ENCODE data around the gene GPC4.

Gene GPC4

DNA sequence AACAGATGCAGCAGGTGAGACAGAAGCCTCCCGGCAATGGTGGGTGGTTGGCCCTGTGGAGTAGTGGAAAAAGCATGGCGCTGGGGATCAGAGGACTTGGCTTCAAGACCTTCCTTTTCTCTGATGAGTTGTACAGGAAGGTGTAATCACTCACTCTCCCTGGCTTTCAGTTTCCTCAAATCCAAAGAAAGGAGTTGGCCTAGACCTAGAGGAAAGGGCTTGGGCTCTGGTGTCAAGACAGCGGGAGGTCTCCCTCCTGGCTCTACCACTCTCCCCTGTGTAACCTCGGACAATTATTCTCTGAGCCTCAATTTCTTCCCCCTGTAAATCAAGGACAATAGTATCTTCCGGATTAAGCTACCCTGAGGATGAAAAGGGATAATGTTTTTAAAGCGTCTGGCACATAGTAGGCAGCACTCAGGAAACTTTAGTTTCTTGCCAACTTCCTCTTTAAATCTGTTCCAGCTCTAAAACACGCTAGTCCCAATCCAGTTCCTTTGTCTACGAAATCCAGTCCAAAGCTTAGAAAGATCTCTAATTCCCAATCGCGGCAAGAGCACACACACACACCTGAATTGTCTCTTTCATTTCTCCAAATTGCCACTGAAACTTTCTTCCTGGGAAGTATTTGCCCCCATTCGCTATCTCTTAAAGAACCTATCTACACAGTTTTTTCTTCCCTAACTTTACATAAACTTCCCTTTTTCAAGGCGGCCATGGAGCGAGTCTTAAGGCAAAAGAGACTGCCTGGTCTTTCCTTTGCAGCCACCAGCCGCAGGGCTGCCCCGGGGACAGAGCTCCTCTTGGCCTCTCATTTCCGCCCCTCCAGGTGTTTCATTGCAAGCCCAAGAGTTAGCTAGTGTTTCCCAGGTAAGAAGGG is 29.9 kb upstream of the GPC4 start:
- no peaks in the 10 kb centered on the region for H3K36me3 Mint-ChIP-seq (ENCODE audit: low read depth)
- peaks cover 10% of the 10 kb centered on the region for H3K27me3 Mint-ChIP-seq (ENCODE audit: low read depth, poor library complexity)
- H3K4me3 Mint-ChIP-seq = peak overlapping the region; percentile 85
- no peaks in the 10 kb centered on the region for H3K9me3 Mint-ChIP-seq
- DNase-seq = peak; percentile 20
- TF ChIP-seq, protein P1, sequence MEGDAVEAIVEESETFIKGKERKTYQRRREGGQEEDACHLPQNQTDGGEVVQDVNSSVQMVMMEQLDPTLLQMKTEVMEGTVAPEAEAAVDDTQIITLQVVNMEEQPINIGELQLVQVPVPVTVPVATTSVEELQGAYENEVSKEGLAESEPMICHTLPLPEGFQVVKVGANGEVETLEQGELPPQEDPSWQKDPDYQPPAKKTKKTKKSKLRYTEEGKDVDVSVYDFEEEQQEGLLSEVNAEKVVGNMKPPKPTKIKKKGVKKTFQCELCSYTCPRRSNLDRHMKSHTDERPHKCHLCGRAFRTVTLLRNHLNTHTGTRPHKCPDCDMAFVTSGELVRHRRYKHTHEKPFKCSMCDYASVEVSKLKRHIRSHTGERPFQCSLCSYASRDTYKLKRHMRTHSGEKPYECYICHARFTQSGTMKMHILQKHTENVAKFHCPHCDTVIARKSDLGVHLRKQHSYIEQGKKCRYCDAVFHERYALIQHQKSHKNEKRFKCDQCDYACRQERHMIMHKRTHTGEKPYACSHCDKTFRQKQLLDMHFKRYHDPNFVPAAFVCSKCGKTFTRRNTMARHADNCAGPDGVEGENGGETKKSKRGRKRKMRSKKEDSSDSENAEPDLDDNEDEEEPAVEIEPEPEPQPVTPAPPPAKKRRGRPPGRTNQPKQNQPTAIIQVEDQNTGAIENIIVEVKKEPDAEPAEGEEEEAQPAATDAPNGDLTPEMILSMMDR (IDR thresholded peaks at IDR 0.05) = no peak
- peaks cover 35% of the 10 kb centered on the region for H3K4me1 Mint-ChIP-seq
- H3K27ac Mint-ChIP-seq = peak overlapping the region; percentile 14

DNA sequence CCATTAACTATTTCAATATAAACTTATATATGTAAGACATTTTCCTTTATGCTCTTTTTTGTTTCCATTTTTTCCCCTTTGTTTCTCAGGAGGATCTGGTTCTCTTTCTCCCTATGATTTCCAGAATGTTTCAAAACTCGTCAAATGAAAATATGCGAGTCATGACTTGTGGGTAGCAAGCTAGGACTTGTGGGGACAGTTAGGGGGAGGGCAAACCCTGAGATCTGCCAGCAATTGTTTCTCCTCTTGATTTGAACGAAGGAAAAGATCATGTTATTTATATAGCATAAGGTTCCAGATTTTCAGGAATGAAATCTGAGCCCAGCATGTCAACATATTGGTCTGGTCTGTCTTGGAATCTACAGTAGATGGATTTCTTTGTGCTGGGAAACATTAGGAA is 28.9 kb upstream of the GPC4 start:
- Mint-ChIP-seq H3K4me3 (no peak overlapping the region), H3K4me1 (peaks cover 37% of the 10 kb centered on the region)
- no peak for DNase-seq

DNA sequence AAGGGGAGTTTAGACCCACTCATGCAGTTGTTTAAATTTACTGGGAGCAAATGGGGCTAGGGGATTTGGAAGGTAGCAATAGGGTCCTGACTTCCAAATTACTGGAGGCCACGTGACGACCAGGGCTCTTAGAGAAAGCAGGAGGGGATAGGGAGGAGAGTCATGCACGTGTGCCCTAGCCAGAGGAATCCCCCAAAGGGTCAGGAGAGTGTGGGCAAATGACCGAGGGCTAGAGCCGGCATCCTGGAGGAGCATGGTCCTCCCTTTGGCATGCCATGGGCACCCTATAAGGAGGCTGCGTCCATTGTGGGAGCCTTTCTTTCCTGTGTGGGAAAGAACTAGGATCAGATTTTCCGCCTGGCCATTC is 25.5 kb upstream of the GPC4 start:
- TF ChIP-seq, protein P1 (IDR thresholded peaks at IDR 0.05) = no peak
- H3K27me3 Mint-ChIP-seq (ENCODE audit: low read depth, poor library complexity) = peaks cover 15% of the 10 kb centered on the region
- peaks cover 58% of the 10 kb centered on the region for H3K4me1 Mint-ChIP-seq
- no peak overlapping the region for H3K4me3 Mint-ChIP-seq
- H3K27ac Mint-ChIP-seq = no peak overlapping the region
- no peaks in the 10 kb centered on the region for H3K36me3 Mint-ChIP-seq (ENCODE audit: low read depth)
- no peaks in the 10 kb centered on the region for H3K9me3 Mint-ChIP-seq
- DNase-seq = no peak

More for the DNA sequence above, 28.9 kb upstream of the GPC4 start:
- TF ChIP-seq, protein P1 (IDR thresholded peaks at IDR 0.05) = no peak
- Mint-ChIP-seq H3K27ac (no peak overlapping the region), H3K36me3 (ENCODE audit: low read depth) (no peaks in the 10 kb centered on the region), H3K9me3 (no peaks in the 10 kb centered on the region), H3K27me3 (ENCODE audit: low read depth, poor library complexity) (peaks cover 13% of the 10 kb centered on the region)

DNA sequence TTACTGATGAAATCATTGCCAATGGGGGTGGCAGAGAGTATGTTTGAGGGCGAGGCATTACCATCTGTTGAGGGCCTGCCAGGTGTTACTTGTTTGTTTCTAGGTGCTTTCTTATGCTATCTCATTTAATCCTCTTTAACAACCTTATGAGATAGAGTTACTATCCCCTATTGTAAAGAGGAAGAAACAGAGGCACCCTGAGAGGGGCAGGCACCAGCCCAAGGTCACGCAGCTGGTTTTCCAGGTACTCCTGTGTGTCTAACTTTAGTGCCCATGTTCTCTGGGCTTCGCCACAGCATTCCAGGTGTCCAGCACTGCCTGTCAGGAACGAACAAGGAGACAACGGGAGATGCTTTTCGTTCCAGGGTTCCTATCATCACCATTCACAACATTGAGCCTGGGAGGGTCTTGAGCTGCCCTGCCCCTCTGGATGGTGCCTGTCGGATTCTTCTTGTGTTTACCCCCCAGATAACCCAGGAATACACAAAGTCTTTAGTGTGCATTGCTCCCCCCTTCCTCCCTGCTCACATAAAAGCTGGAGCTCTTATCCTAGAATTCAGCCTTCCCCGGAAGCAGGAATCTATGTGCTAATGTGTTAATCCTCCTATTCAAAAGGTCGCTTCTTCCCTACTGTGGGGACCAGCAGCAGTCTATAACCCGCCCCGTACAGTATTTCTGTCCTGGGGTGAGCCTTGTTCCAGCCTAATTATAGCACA is 24.9 kb upstream of the GPC4 start:
- Mint-ChIP-seq H3K27ac (no peak overlapping the region), H3K36me3 (ENCODE audit: low read depth) (no peaks in the 10 kb centered on the region), H3K4me1 (peaks cover 58% of the 10 kb centered on the region), H3K27me3 (ENCODE audit: low read depth, poor library complexity) (peaks cover 15% of the 10 kb centered on the region), H3K9me3 (no peaks in the 10 kb centered on the region), H3K4me3 (no peak overlapping the region)
- TF ChIP-seq, protein P1 (IDR thresholded peaks at IDR 0.05) = no peak
- no peak for DNase-seq

DNA sequence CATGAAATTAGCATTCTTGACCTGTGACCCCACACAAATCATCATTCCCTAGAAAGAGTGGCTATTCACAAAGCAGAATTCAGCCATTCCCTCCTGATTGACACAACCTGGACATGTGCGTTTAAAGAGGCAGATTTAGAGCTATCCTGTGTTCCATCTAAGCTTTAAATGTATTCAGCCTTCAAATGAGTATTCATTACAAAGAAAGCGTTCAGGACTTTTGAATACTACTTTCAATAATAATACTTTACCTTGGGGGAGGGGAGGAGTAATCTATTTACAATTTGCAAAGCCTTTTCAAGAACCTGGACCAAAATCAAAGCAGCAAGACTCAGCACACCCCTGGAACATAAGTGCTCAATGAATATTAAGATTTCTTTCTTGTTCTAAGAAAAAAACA is 22.5 kb upstream of the GPC4 start:
- Mint-ChIP-seq H3K27ac (no peak overlapping the region), H3K4me1 (peaks cover 46% of the 10 kb centered on the region), H3K4me3 (no peak overlapping the region)

More for the DNA sequence above, 22.5 kb upstream of the GPC4 start:
- H3K27me3 Mint-ChIP-seq (ENCODE audit: low read depth, poor library complexity) = peaks cover 15% of the 10 kb centered on the region
- H3K36me3 Mint-ChIP-seq (ENCODE audit: low read depth) = no peaks in the 10 kb centered on the region
- DNase-seq = no peak
- TF ChIP-seq, protein P1 (IDR thresholded peaks at IDR 0.05) = no peak
- peaks cover 3% of the 10 kb centered on the region for H3K9me3 Mint-ChIP-seq
